ENCODE results near the gene MZT2B.
"Not testable (repeated sequence)": the region's sequence is repeated elsewhere in the genome, so short reads cannot be mapped to it uniquely, and the experiment has no call there.

MZT2B gene

DNA sequence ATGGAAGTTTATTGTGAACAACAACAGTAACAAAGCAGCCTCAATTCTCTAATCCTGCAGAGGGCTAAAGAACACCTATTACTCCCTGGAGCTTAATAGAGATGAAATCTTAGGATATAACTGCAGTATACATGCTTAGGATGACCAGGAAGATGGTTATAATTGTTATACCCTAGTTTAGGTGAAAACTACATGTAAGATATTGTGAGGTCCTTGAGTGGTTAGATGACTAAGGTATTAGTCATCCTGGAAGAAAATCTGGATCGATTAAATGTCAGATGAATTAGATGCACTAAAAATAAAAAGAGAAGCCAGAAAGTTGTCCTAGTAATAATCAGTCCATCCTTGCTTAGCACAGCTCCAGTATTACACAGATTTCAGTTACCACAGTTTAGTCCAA is 38.4 kb downstream of the MZT2B start:
- not testable (repeated sequence) for DNase-seq

DNA sequence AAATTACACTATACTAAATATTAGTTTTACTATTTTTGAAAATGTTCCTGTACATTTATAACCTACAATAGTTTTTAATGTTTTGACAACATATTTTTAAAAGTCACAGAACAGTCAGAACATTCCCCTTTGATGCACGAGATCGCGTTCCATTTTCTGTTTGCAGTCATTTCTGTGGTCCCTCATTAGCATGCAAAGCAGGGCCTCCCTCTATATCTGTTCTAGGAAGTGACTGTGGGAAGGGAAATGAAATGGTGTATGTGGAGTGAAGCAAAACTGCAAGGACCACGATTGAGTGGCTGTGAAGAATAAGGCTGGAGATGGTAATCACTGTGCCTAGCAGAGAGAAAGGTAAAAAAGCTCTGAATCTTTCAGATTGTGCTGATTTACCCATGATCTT is 40.5 kb downstream of the MZT2B start:
- DNase-seq: not testable (repeated sequence)

DNA sequence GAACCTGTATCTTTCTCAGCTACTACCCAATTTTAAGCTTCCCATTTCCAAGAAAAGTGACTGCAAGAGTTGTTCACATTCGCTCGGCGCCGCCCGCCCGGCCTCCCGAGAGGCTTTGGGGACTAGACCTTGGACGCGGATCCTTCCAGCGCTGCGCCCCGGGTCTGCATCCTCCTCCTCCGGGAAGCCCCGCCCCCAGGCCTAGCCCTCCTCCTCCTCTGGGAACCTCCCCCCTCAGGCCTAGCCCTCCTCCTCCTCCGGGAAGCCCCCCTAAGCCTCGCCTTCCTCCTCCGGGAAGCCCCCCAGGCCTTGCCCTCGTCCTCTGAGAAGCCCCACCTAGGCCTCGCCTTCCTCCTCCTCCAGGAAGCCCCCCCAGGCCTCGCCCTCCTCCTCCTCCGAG is 45.9 kb downstream of the MZT2B start:
- not testable (repeated sequence) for DNase-seq

DNA sequence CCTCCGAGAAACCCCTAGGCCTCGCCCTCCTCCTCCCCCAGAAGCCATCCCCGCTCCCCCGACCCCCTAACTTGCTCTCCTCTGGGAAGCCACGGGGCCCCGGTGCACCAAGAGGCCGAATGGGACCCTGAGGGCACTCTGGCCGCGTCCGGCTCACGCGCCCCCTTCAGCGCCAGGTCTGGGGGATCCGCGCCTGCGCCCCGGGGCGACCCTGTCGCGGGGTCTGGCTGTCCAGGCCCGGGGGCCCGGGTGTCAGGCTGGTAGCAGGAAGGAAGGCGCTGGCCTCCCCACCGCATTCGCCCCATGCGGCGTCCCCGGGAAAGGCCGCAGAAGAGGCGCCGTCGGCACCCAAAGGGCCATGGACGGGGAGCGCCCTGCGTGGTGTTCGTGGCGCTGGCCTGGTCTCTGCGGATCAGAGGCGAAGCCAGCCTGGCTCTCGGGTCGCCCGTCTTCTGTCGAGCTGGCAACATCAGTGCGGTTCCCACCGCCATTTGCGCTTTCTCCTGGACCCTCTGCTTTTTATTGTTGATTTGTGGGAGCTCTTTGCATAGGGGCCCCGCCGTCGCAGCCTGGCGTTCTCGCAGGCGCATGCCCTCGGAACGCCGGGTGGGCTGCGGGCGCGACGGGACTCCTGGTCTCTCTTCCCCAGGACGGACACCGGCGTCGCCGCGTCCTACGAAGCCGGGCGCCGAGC is 46.6 kb downstream of the MZT2B start:
- not testable (repeated sequence) for DNase-seq

DNA sequence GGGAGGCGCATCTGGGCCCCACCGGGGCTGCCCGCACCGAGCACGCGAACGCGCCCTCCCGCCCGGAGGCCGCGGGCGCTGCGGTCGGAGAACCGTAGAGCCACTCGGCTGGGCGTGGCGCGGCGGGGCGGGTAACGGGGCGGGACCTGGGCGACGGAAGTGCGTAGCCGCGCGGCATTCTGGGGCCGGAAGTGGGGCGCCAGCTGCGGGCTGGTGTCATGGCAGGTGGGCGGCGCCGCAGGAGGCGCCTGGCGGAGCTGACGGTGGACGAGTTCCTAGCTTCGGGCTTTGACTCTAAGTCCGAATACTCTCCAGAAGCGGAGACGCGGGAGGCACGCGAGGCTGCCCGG is 47.1 kb downstream of the MZT2B start:
- not testable (repeated sequence) for DNase-seq

DNA sequence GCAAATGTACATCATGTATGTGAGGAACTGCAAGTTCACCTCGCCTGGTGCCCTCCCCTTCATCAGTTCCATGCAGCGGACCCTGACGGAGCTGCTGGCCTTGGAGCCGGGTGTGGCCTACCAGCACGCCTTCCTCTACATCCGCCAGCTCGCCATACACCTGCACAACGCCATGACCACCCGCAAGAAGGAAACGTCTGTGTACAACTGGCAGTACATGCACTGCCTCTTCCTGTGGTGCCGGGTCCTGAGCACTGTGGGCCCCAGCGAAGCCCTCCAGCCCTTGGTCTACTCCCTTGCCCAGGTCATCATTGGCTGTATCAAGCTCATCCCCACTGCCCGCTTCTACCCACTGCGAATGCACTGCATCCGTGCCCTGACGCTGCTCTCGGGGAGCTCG is 48.3 kb downstream of the MZT2B start:
- not testable (repeated sequence) for DNase-seq

DNA sequence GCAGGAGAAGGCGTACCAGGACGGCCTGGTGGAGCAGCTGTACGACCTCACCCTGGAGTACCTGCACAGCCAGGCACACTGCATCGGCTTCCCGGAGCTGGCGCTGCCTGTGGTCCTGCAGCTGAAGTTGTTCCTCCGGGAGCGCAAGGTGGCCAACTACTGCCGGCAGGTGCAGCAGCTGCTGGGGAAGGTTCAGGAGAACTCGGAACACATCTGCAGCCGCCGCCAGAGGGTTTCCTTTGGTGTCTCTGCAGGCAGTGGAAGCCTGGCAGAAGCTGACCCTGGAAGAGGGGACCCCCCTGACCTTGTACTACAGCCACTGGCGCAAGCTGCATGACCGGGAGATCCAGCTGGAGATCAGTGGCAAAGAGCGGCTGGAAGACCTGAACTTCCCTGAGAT is 48.8 kb downstream of the MZT2B start:
- not testable (repeated sequence) for DNase-seq

DNA sequence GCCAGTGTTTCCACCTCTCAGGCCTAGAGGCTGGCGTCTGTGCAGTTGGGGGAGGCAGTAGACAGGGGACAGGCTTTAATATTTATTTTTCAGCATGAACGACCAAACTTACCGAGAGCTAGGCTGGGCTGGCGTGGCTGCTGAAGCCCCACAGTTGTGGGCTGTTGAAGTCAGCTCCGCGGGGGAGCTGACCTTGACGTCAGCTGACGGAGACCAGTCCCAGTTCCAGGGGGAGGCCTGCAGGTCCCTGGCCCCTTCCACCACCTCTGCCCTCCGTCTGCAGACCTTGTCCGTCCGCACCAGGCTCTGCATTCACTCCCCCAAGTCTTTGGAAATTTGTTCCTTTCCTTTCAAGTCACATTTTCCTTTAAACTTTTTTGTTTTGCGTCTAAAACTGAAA is 49.6 kb downstream of the MZT2B start:
- DNase-seq: no peak

DNA sequence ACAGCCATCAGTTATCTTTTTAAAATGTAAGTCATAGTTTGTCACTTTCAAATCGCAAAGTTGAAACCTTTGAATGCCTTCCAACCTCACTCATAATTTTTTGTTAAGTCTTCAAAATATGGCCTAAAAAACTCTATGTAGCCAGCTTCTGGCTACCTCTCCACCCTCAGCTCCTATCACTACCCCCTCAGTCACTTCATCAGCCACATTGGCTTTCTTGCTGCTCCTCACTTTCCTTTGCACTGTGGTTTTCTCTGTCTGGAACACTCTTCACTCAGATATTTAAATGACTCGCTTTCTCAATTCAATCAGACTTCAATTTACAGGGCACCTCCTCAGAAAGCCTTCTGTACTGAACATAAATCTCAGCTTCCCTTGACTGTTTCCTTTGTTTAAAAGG is 51.0 kb downstream of the MZT2B start:
- DNase-seq: not testable (repeated sequence)

DNA sequence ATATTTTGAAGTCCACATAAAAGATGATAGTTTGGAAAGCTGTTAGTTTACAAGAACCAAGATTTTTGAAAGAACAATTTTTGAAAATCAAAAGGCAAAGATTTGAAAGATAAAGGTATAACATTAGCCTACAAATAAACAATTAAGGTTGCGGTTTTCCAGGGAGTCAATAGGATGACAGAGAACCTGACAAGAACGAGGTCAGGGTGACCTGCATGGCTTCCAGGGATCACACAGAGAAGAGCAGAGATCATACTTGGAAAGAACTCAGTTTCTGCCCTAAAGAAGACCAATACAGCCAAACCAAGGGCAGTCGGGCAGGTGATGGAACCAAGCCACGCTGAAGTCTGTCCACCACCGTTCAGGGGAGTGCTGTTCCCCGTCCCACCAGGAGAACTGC is 57.5 kb downstream of the MZT2B start:
- not testable (repeated sequence) for DNase-seq
